Testis (tissue), 2 donors: ENCODE results near the gene GPR42.

Experiments used
- CTCF ChIP-seq, 3 experiments: fragments of 450-650 bp in 2 of 3; fragments of 200-600 bp in 1 of 3; sonication (generic) in 1 of 3; IDR thresholded peaks; one replicate each; pipeline ENCODE4 v1.5.1; 2016 to 2019; ENCODE audit warnings: antibody characterized with exemption in 3 of 3, mild to moderate bottlenecking in 2 of 3, moderate library complexity in 1 of 3
- POLR2A ChIP-seq: fragments of 450-650 bp; IDR thresholded peaks from one replicate; pipeline ENCODE4 v1.6.1; 2017; ENCODE audit warnings: antibody characterized with exemption, mild to moderate bottlenecking, moderate library complexity

GRCh38 chr19:35337097-35337983 lies 33.5 kb upstream of the GPR42 start:
- TF ChIP-seq CTCF (IDR thresholded peaks at IDR 0.05), result no peak
- no peak for TF ChIP-seq POLR2A
